NCI-H2227 (cell line): Measurements from ENCODE around the gene PDIA4.

ENCODE experiments used
- DNase-seq: peaks from one replicate; lab custom pipeline; 2025; ENCODE audit not compliant: unreplicated experiment; lab: John Stamatoyannopoulos, UW

PDIA4 gene

GRCh38 chr7:148975896-148976295 is 52.4 kb downstream of the PDIA4 start:
- DNase-seq = peak; percentile 36

DNA sequence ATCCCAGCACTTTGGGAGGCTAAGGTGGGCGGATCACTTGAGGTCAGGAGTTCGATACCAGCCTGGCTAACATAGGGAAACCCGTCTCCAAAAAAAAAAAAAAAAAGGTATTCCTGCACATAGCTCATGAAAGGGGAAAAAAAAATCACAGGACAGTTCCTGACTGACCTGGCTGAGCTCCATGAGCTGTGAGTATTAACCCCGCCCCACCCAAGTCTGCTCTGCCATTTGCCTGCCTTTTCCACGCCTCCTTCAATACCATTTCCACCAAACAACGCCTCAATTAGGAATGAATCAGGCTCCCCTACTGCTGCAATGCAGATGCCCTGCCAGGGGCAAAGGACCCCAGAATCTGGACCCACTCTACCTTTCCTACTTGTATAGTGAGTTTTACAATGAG is 55.0 kb downstream of the PDIA4 start:
- DNase-seq = no peak

- DNase-seq = no peak
These were observed 55.9 kb downstream of the PDIA4 start for GRCh38 chr7:148972375-148972774.

- no peak for DNase-seq
These were observed 60.7 kb downstream of the PDIA4 start for GRCh38 chr7:148967602-148968001.

GRCh38 chr7:148967032-148967372 is 61.3 kb downstream of the PDIA4 start:
- DNase-seq = no peak

DNA sequence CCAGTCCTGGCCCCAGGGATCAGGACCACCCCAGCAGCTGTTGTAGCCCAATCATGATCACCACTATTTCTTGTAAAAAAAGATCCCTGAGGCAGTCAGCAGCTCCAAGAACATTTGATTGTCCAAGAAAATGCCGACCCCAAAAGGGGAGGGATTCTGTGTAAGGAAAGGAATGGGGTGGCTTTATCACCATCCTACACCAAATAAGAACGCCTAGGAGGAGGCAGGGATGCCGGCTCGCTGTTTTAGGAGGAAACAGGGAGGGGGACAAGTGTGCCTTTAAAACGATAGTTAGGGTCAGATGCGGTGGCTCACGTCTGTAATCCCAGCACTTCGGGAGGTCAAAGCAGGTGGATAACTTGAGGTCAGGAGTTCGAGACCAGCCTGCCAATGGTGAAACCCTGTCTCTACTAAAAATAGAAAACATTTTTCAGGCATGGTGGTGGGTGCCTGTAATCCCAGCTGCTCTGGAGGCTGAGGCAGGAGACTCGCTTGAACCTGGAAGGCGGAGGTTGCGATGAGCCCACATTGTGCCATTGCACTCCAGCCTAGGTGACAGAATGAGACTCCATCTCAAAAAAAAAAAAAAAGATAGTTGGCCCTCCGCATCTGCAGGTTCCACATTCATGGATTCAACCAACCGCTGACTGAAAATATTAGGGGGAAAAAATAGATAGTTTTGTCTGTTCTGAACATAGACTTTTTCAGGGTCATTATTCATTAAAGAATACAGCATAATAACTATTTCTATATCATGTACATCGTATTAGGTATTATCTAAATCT is 63.6 kb downstream of the PDIA4 start:
- DNase-seq = peak; percentile 54

GRCh38 chr7:148963583-148964482 is 64.5 kb downstream of the PDIA4 start:
- peak; percentile 59 for DNase-seq

DNA sequence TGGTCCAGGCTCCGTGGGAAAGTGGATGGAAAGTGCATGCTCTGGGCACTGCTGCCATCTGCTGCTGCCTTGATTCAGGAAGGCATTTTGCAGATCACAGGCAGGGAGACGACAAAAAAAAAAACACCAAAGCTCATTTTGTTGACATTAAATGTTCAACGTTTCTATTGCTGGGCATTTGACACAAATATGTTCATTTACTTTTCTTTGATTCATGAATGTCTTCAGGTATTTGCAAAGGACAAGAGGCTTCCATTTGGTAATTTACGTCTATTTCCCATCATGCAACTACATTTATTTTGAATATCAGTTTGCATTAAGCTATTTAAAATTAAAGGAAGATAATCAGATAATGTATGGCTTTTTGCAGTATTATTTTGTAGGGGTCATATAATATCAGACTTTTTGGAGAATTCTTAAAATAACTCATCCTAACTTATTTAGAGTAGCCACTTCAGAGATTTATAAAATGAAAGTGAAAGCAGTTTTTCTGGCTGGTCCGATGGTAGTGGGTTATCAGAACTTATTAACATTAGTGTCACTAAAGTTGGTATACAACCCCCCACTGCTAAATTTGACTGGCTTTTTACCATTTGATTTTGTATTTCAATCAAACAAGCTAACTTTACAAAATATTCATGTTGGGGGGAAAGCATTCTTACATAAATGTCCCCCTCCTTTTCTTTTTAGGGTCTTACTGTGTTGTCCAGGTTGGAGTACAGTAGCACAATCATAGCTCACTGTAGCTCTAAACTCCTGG is 65.3 kb downstream of the PDIA4 start:
- DNase-seq = peak; percentile 72

GRCh38 chr7:148962440-148962822 is 65.9 kb downstream of the PDIA4 start:
- DNase-seq = no peak

- DNase-seq = no peak
These were observed 68.6 kb downstream of the PDIA4 start for GRCh38 chr7:148959726-148960125.

- DNase-seq = no peak
These were observed 70.2 kb downstream of the PDIA4 start for GRCh38 chr7:148958061-148958460.

GRCh38 chr7:148954766-148955165 is 73.5 kb downstream of the PDIA4 start:
- DNase-seq = no peak

DNA sequence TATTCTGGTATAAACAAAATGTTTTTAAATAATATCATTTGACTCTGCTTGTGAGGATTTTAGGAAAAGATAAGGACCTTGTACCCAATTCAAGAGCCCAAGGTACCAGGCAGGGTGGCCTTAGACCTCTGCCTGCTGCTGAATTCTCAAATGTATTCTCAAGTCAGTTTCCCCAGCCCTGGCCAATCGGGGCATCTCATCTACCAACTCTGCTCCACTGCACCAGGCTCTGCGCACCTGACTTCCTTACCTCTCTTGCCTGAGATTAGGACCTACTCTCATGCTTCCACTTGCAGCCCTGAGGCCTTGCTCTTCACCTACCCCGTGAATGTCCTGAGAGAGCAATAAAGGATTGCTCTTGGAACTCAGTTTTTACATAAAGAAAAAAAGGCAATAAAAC is 74.6 kb downstream of the PDIA4 start:
- no peak for DNase-seq
